MCF 10A (cell line): ENCODE measurements around the gene FAM3A. TPM values are rescaled to one million over a fixed set of nuclear protein-coding genes. Genes with fewer than 3 reads are reported as not detected.

Source experiments
- BruUV-seq: library from RNA; stranded (reverse); fragments of 400-500 nt; replicated peaks from 2 replicates; lab custom pipeline; 2021; lab: Mats Ljungman, UMichigan
- CTCF ChIA-PET: fragments of 300-600 bp; sonication (Branson Sonifier 250); formaldehyde crosslinking; extraction: SDS; loops from one replicate; lab custom pipeline; 2021; ENCODE audit warnings: antibody characterized with exemption, inconsistent platforms; lab: Yijun Ruan, JAX
- POLR2A ChIA-PET: fragments of 300-600, 350-650 bp; sonication (Branson Sonifier 250); formaldehyde crosslinking; extraction: SDS; loops from one replicate; lab custom pipeline; 2020; ENCODE audit warnings: antibody characterized with exemption, inconsistent platforms; lab: Yijun Ruan, JAX
- DNase-seq: peaks from one replicate; pipeline ENCODE4 v3.0.0-alpha.2; 2018; ENCODE audit not compliant: unreplicated experiment
- H3K27ac Mint-ChIP-seq: one replicate; pipeline ENCODE4 v1.8.0; 2022; ENCODE audit warnings: mild to moderate bottlenecking, low read depth, mixed read lengths; ENCODE audit not compliant: unreplicated experiment
- H3K27me3 Mint-ChIP-seq: one replicate; pipeline ENCODE4 v1.8.0; 2022; ENCODE audit warnings: mixed read lengths; ENCODE audit not compliant: insufficient read depth, unreplicated experiment
- H3K36me3 Mint-ChIP-seq: one replicate; pipeline ENCODE4 v1.8.0; 2022; ENCODE audit warnings: mild to moderate bottlenecking, moderate library complexity, mixed read lengths; ENCODE audit not compliant: insufficient read depth, unreplicated experiment
- H3K4me1 Mint-ChIP-seq: one replicate; pipeline ENCODE4 v1.8.0; 2022; ENCODE audit warnings: mixed read lengths; ENCODE audit not compliant: insufficient read depth, unreplicated experiment
- H3K4me3 Mint-ChIP-seq: one replicate; pipeline ENCODE4 v1.8.0; 2022; ENCODE audit warnings: mild to moderate bottlenecking, moderate library complexity, mixed read lengths; ENCODE audit not compliant: unreplicated experiment
- H3K9me3 Mint-ChIP-seq: one replicate; pipeline ENCODE4 v1.8.0; 2022; ENCODE audit warnings: mixed read lengths; ENCODE audit not compliant: unreplicated experiment
- intact Hi-C: fragments of 100-400 bp; cut with micrococcal nuclease; formaldehyde crosslinking; loops from 2 replicates; pipeline ENCODE4 v1.14.1; 2022
- total RNA-seq: library from RNA; stranded (reverse); gene quantifications from 2 replicates; pipeline ENCODE4 v1.2.3, GENCODE V29; 2022
- TF ChIP-seq, protein P1 (sequence below): fragments of 200-600 bp; IDR thresholded peaks from one replicate; pipeline ENCODE4 v1.8.0; 2022; ENCODE audit warnings: antibody characterized with exemption, mild to moderate bottlenecking; ENCODE audit not compliant: unreplicated experiment

FAM3A gene
- total RNA-seq, 1 experiment from 2014 or later: 40.9 TPM

DNA sequence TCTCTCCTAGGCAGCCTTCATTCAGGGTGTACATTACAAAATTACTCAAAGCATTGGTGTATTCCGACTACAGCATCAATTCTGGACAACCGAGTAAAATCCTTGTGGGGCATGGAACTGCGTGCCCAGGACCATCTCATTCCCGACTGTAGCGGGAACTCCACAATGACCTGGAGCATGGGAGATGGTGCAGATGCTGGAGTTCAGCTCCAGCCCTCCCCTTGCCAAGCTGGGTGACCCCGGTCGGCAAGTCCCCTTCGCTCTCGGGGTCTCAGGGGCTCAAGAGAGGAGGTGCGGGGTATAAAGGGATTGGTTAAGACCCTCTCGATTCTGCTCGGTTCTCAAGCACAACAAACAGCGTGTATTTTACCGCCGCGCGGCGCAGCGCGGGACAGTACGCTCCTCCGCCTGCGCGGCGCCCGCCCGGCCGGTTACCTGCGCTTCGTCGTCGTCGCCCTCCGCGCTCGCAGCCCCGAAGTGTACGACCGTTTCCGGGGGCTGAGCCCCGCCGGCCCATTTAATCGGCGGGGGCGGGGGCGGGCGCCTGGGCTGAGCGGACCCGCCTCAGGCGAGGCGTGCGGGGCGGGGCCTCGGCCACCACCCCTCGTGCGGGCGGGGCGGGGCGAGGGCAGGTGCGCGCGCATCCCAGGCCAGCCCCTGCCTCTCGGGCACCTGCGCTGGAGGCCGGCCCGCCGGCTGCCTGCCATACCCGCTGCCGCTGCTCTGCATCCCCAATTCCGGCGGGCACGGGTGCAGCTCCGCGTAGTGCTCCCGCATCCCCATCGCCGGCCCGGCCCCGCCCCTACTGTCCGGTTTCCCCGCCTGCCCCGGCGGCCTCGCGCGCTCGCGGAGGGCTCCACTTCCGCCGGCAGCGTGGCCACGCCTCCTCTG, 30.6 kb upstream of the FAM3A start, which contains the start of gene G6PD:
TSS of gene G6PD (minus strand) at position 493 of the 891 bp plus-strand sequence. CDS start 691 bp downstream, outside the sequence.
- Mint-ChIP-seq H3K9me3 (no peaks in the 10 kb centered on the region), H3K4me1 (peaks cover 25% of the 10 kb centered on the region), H3K27me3 (peaks cover 22% of the 10 kb centered on the region), H3K27ac (peak within 1 kb of the TSS; percentile 88), H3K4me3 (peak within 1 kb of the TSS; percentile 72), H3K36me3 (peaks cover 4% of the 10 kb centered on the region)
- no TSS peak for BruUV-seq
- ChIA-PET CTCF (interaction anchor here (0.5 kb wide), 1 partner anchor 1068 kb away, joined by 4 read pairs; no protein-coding TSS in a partner anchor), POLR2A (interaction anchor here (0.7 to 1.5 kb wide), 7 partner anchors 17 to 575 kb away, joined by 3 to 6 read pairs (median 4); partner anchors contain the start of genes HCFC1 and RPL10)
- DNase-seq: peak; percentile 62
- TF ChIP-seq, protein P1, sequence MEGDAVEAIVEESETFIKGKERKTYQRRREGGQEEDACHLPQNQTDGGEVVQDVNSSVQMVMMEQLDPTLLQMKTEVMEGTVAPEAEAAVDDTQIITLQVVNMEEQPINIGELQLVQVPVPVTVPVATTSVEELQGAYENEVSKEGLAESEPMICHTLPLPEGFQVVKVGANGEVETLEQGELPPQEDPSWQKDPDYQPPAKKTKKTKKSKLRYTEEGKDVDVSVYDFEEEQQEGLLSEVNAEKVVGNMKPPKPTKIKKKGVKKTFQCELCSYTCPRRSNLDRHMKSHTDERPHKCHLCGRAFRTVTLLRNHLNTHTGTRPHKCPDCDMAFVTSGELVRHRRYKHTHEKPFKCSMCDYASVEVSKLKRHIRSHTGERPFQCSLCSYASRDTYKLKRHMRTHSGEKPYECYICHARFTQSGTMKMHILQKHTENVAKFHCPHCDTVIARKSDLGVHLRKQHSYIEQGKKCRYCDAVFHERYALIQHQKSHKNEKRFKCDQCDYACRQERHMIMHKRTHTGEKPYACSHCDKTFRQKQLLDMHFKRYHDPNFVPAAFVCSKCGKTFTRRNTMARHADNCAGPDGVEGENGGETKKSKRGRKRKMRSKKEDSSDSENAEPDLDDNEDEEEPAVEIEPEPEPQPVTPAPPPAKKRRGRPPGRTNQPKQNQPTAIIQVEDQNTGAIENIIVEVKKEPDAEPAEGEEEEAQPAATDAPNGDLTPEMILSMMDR: no peak
- intact Hi-C loops: no loop called here

DNA sequence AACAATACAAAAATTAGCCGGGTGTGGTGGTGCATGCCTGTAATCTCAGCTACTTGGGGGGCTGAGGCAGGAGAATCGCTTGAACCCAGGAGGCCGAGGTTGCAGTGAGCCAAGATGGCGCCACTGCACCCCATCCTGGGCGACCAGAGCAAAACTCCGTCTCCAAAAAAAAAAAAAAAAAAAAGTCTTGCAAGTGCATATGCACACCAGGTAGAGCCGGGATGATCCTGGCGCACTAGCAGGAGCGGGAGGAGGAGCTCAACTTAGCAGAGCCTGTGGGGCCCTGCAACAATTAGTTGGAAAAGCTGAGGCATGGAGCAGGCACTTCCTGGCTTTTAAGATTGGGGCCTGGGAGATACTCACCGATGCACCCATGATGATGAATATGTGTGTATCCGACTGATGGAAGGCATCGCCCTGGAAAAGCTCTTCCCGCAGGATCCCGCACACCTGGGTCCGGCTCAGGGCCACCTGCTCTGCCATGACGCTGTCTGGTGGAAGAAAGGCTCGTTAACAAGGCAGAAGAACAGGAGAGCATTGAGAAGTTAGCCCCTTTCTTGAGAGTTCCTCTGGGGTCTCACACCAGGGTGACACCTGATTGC, 29.7 kb upstream of the FAM3A start:
- H3K4me1 Mint-ChIP-seq: peaks cover 33% of the 10 kb centered on the region
- intact Hi-C loops: no loop called here
- TF ChIP-seq, protein P1: no peak
- ChIA-PET POLR2A (interaction anchor here (0.6 kb wide), 1 partner anchor 148 kb away, joined by 3 read pairs; the partner anchor contains the start of gene RPL10), CTCF (interaction anchor here (0.5 to 1.1 kb wide), 4 partner anchors 8 to 1069 kb away, joined by 3 to 4 read pairs (median 4); no protein-coding TSS in a partner anchor)
- H3K9me3 Mint-ChIP-seq: no peaks in the 10 kb centered on the region
- DNase-seq: no peak
- H3K36me3 Mint-ChIP-seq: peaks cover 4% of the 10 kb centered on the region
- peaks cover 14% of the 10 kb centered on the region for H3K27me3 Mint-ChIP-seq
- peak overlapping the region; percentile 72 for H3K4me3 Mint-ChIP-seq
- BruUV-seq: no TSS peak
- H3K27ac Mint-ChIP-seq: no peak overlapping the region

DNA sequence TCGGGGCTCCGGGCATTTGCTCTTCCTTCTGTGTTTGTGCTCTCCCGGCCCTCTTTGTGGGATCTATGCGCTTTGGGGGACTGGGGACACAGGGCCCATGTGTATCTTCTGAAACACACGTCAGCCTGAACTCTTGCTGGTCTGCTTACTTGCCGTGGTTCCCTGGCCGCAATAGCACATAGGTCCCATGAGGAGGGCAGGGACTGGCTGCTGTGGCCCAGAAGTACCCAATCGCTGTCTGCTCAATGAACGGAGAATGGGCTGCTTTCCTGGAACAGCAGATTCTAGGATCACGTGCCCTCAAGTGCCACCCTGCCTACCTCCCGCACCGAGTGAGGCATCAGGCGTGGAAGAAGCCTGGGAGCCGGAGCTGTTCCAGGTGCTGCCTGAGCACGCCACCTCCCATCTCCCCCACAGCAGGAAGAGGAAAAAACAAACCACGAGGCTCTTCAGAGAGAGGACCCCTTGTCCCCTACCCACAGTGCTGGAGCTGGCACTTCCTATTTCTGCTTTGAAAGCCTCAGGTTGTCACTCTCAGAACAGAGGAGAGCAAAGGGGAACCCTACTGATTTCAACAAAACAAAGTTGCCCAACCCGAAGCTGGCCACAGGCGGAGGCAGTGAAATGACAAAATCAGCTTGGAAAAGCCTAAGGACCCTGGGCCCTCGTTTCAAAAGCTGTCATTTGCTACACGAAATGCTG, 26.8 kb upstream of the FAM3A start:
- Mint-ChIP-seq H3K4me1 (peaks cover 24% of the 10 kb centered on the region), H3K9me3 (no peaks in the 10 kb centered on the region), H3K27me3 (no peaks in the 10 kb centered on the region), H3K27ac (peak overlapping the region; percentile 54), H3K4me3 (peak overlapping the region; percentile 47), H3K36me3 (peaks cover 4% of the 10 kb centered on the region)
- intact Hi-C loops: no loop called here
- POLR2A ChIA-PET: interaction anchor here (0.5 to 1.9 kb wide), 6 partner anchors 15 to 690 kb away, joined by 3 to 7 read pairs (median 4); partner anchors contain the start of gene FAM3A
- DNase-seq: peak; percentile 55
- BruUV-seq: no TSS peak
- TF ChIP-seq, protein P1: no peak
- CTCF ChIA-PET: interaction anchor here (0.5 to 2.6 kb wide), 8 partner anchors 8 to 1601 kb away, joined by 3 to 13 read pairs (median 3); partner anchors contain the start of genes FLNA and RPL10
